ENCODE measurements around the gene GPR152. TPM values are rescaled to one million over a fixed set of nuclear protein-coding genes. Genes with fewer than 3 reads are reported as not detected.

GPR152 gene
- total RNA-seq, 1 donor from 2014 or later = not detected

GRCh38 chr11:67434395-67434881 lies 18.1 kb downstream of the GPR152 start:
- H3K4me1 Mint-ChIP-seq (ENCODE audit: low read depth, unreplicated experiment) = peaks cover 7% of the 10 kb centered on the region
- Histone ChIP-seq H3K27ac (ENCODE audit: low read depth, low read length) (no peak overlapping the region), H3K4me1 (ENCODE audit: insufficient read depth, low read length) (peaks cover 17% of the 10 kb centered on the region), H3K9me3 (ENCODE audit: insufficient read depth, low read depth, low read length) (no peaks in the 10 kb centered on the region), H3K79me2 (ENCODE audit: insufficient read depth, low read length) (peaks cover 14% of the 10 kb centered on the region), H3K27me3 (ENCODE audit: insufficient read depth, low read length) (no peaks in the 10 kb centered on the region), H3K36me3 (ENCODE audit: insufficient read depth, low read length) (peaks cover 8% of the 10 kb centered on the region), H3K4me2 (ENCODE audit: low read length) (no peak overlapping the region), H3K9ac (ENCODE audit: low read length) (no peak overlapping the region), H3K4me3 (ENCODE audit: insufficient read depth, low read depth, low read length) (no peak overlapping the region), H4K20me1 (ENCODE audit: insufficient read depth, low read length) (no peaks in the 10 kb centered on the region), H2AFZ (ENCODE audit: low read depth, low read length) (no peak overlapping the region)
- H3K27me3 Mint-ChIP-seq (ENCODE audit: low read depth, unreplicated experiment) = no peaks in the 10 kb centered on the region
- DNase-seq (ENCODE audit: low read depth) = no peak
- TF ChIP-seq, protein P1, sequence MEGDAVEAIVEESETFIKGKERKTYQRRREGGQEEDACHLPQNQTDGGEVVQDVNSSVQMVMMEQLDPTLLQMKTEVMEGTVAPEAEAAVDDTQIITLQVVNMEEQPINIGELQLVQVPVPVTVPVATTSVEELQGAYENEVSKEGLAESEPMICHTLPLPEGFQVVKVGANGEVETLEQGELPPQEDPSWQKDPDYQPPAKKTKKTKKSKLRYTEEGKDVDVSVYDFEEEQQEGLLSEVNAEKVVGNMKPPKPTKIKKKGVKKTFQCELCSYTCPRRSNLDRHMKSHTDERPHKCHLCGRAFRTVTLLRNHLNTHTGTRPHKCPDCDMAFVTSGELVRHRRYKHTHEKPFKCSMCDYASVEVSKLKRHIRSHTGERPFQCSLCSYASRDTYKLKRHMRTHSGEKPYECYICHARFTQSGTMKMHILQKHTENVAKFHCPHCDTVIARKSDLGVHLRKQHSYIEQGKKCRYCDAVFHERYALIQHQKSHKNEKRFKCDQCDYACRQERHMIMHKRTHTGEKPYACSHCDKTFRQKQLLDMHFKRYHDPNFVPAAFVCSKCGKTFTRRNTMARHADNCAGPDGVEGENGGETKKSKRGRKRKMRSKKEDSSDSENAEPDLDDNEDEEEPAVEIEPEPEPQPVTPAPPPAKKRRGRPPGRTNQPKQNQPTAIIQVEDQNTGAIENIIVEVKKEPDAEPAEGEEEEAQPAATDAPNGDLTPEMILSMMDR (IDR thresholded peaks at IDR 0.05; ENCODE audit: insufficient read depth, low read depth, low read length) = no peak
- TF ChIP-seq EZH2 (IDR thresholded peaks at IDR 0.05; ENCODE audit: insufficient read depth, low read length) = no peak
- no peak overlapping the region for H3K27ac Mint-ChIP-seq (ENCODE audit: unreplicated experiment)
- FAIRE-seq = no peak
- H3K36me3 Mint-ChIP-seq (ENCODE audit: low read depth, unreplicated experiment) = peaks cover 8% of the 10 kb centered on the region
- H3K9me3 Mint-ChIP-seq (ENCODE audit: unreplicated experiment) = no peaks in the 10 kb centered on the region
- no peak overlapping the region for H3K4me3 Mint-ChIP-seq (ENCODE audit: unreplicated experiment)

DNA sequence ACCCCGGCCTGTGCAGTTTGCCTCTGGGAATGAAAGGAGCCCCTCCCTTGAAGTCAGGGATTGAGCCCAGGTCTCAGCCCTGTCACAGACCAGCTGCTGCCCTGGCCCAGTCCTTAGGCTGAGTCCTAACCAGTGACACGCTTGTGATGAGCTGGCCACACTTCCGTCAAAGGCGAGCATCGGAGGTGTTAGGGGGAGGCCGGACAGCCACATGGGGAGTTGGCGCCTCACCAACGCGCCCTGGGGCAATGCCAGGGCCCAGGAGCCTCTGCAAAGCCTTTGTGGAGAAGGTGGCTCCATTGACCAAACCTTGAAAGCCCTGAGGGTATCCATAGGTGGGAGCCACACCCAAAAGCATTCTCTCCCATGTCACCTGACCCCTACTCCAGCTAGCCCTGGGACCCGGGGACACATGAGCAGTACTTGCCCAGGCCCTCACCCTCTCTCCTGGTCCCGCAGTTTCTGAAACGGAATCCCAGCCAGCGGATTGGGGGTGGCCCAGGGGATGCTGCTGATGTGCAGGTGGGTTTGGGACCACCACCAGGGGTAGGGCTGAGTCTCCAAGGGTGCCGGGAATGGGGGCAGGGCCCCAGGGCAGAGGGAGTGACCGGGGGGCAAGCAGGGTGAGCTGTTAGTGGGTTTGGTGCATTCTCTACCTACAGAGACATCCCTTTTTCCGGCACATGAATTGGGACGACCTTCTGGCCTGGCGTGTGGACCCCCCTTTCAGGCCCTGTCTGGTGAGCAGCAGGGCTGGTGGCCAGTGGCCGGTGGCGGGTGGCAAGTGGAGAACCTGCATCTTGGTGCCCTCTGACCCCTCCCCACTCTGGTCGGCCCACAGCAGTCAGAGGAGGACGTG lies 18.8 kb downstream of the GPR152 start:
- peaks cover 3% of the 10 kb centered on the region for H3K4me1 Mint-ChIP-seq (ENCODE audit: low read depth, unreplicated experiment)

More for the DNA sequence above, 18.8 kb downstream of the GPR152 start:
- Histone ChIP-seq H3K4me1 (ENCODE audit: insufficient read depth, low read length) (peaks cover 22% of the 10 kb centered on the region), H3K36me3 (ENCODE audit: insufficient read depth, low read length) (peaks cover 8% of the 10 kb centered on the region), H3K9ac (ENCODE audit: low read length) (no peak overlapping the region), H2AFZ (ENCODE audit: low read depth, low read length) (no peak overlapping the region), H3K9me3 (ENCODE audit: insufficient read depth, low read depth, low read length) (no peaks in the 10 kb centered on the region), H3K4me3 (ENCODE audit: insufficient read depth, low read depth, low read length) (no peak overlapping the region), H3K4me2 (ENCODE audit: low read length) (no peak overlapping the region), H4K20me1 (ENCODE audit: insufficient read depth, low read length) (peaks cover 3% of the 10 kb centered on the region), H3K79me2 (ENCODE audit: insufficient read depth, low read length) (peaks cover 21% of the 10 kb centered on the region), H3K27ac (ENCODE audit: low read depth, low read length) (no peak overlapping the region), H3K27me3 (ENCODE audit: insufficient read depth, low read length) (no peaks in the 10 kb centered on the region)
- TF ChIP-seq EZH2 (IDR thresholded peaks at IDR 0.05; ENCODE audit: insufficient read depth, low read length) = no peak
- TF ChIP-seq, protein P1 (IDR thresholded peaks at IDR 0.05; ENCODE audit: insufficient read depth, low read depth, low read length) = no peak
- no peaks in the 10 kb centered on the region for H3K27me3 Mint-ChIP-seq (ENCODE audit: low read depth, unreplicated experiment)
- FAIRE-seq (no peak), DNase-seq (ENCODE audit: low read depth) (no peak)
- peaks cover 8% of the 10 kb centered on the region for H3K36me3 Mint-ChIP-seq (ENCODE audit: low read depth, unreplicated experiment)
- H3K27ac Mint-ChIP-seq (ENCODE audit: unreplicated experiment) = no peak overlapping the region
- no peaks in the 10 kb centered on the region for H3K9me3 Mint-ChIP-seq (ENCODE audit: unreplicated experiment)
- H3K4me3 Mint-ChIP-seq (ENCODE audit: unreplicated experiment) = no peak overlapping the region
